Amniotic epithelial cell (primary cell): Measurements from ENCODE around the gene LYVE1.

Source experiments
- DNase-seq: peaks from one replicate; pipeline ENCODE4 v3.0.0-alpha.2; 2010; ENCODE audit warnings: low read depth

LYVE1 gene

GRCh38 chr11:10558288-10558687 lies 10.2 kb downstream of the LYVE1 start:
- DNase-seq: no peak

- DNase-seq: no peak
These were observed 11.9 kb downstream of the LYVE1 start for GRCh38 chr11:10556590-10556989.

- DNase-seq: no peak
These were observed 16.6 kb downstream of the LYVE1 start for GRCh38 chr11:10551845-10552352.

GRCh38 chr11:10551290-10551592 lies 17.2 kb downstream of the LYVE1 start:
- DNase-seq: no peak

GRCh38 chr11:10550503-10551289 lies 17.8 kb downstream of the LYVE1 start:
- DNase-seq: peak; percentile 50

- no peak for DNase-seq
These were observed 23.7 kb downstream of the LYVE1 start for GRCh38 chr11:10544491-10545465.

GRCh38 chr11:10543782-10544181 lies 24.7 kb downstream of the LYVE1 start:
- DNase-seq: no peak

- no peak for DNase-seq
These were observed 25.7 kb downstream of the LYVE1 start for GRCh38 chr11:10542776-10543175.

- no peak for DNase-seq
These were observed 26.9 kb downstream of the LYVE1 start for GRCh38 chr11:10541561-10541930.

GRCh38 chr11:10540915-10541560 lies 27.4 kb downstream of the LYVE1 start, which contains the start of gene RNF141:
RNF141 (minus strand) TSS chr11:10541187; CDS start chr11:10534158, 7,029 bp downstream.
- peak; percentile 76 for DNase-seq

- DNase-seq: peak; percentile 22
These were observed 27.9 kb downstream of the LYVE1 start for GRCh38 chr11:10540546-10540914.

GRCh38 chr11:10539339-10539738 lies 29.1 kb downstream of the LYVE1 start:
- DNase-seq: no peak

GRCh38 chr11:10538924-10539323 lies 29.5 kb downstream of the LYVE1 start:
- DNase-seq: no peak

- no peak for DNase-seq
These were observed 30.9 kb downstream of the LYVE1 start for GRCh38 chr11:10537600-10537999.

GRCh38 chr11:10534316-10534715 lies 34.1 kb downstream of the LYVE1 start:
- DNase-seq: no peak

- DNase-seq: no peak
These were observed 35.1 kb downstream of the LYVE1 start for GRCh38 chr11:10533323-10533722.

- no peak for DNase-seq
These were observed 35.9 kb downstream of the LYVE1 start for GRCh38 chr11:10532526-10532925.

GRCh38 chr11:10529279-10529678 lies 39.2 kb downstream of the LYVE1 start:
- DNase-seq: peak; percentile 32

GRCh38 chr11:10528121-10528520 lies 40.3 kb downstream of the LYVE1 start:
- DNase-seq: no peak

- DNase-seq: no peak
These were observed 41.2 kb downstream of the LYVE1 start for GRCh38 chr11:10526974-10527918.

GRCh38 chr11:10524471-10524870 lies 44.0 kb downstream of the LYVE1 start:
- no peak for DNase-seq
